OCI-LY7 (cell line): Measurements from ENCODE around the gene RNASEH1. TPM values are rescaled to one million over a fixed set of nuclear protein-coding genes. Genes with fewer than 3 reads are reported as not detected.
A peak's percentile ranks its signal among the peaks of the same experiment; 100 is the strongest.

Experiments used
- BruUV-seq: library from RNA; stranded (reverse); fragments of 400-500 nt; replicated peaks from 2 replicates; lab custom pipeline; 2021; lab: Mats Ljungman, UMichigan
- CTCF ChIA-PET: fragments of 300-600 bp; sonication (Branson Sonifier 250); formaldehyde crosslinking; loops from one replicate; lab custom pipeline; 2022; ENCODE audit warnings: antibody characterized with exemption; ENCODE audit not compliant: unreplicated experiment; lab: Charles Lee
- POLR2A ChIA-PET: fragments of 300-600 bp; sonication (Branson Sonifier 250); formaldehyde crosslinking; loops from one replicate; lab custom pipeline; 2022; ENCODE audit warnings: antibody characterized with exemption; lab: Charles Lee
- DNase-seq: peaks from one replicate; pipeline ENCODE4 v3.0.0-alpha.2; 2015; ENCODE audit warnings: low spot score
- H2AFZ ChIP-seq: fragments of 200-600 bp; sonication (generic), shearing (Covaris generic); 2 replicates; pipeline ENCODE4 v1.6.1; 2014; ENCODE audit warnings: mild to moderate bottlenecking, antibody characterized with exemption, low read length, moderate library complexity
- H3K27ac ChIP-seq: fragments of 200-600 bp; sonication (generic); 2 replicates; pipeline ENCODE4 v1.5.1; 2014; ENCODE audit warnings: mixed run types, low read depth, mild to moderate bottlenecking, moderate library complexity, low read length, inconsistent platforms; ENCODE audit not compliant: poor library complexity, severe bottlenecking
- H3K36me3 ChIP-seq: fragments of 200-600 bp; sonication (generic); 2 replicates; pipeline ENCODE4 v1.6.1; 2014; ENCODE audit warnings: mild to moderate bottlenecking, antibody characterized with exemption, low read length, moderate library complexity, mixed read lengths; ENCODE audit not compliant: insufficient read depth
- H3K4me1 ChIP-seq: fragments of 200-600 bp; sonication (generic); 2 replicates; pipeline ENCODE4 v1.5.1; 2014; ENCODE audit warnings: mild to moderate bottlenecking, low read length; ENCODE audit not compliant: insufficient read depth, poor library complexity, severe bottlenecking
- H3K4me2 ChIP-seq: fragments of 200-600 bp; sonication (generic); 2 replicates; pipeline ENCODE4 v1.6.1; 2014; ENCODE audit warnings: mild to moderate bottlenecking, low read length
- H3K4me3 ChIP-seq: fragments of 200-600 bp; sonication (generic); 2 replicates; pipeline ENCODE4 v1.5.1; 2014; ENCODE audit warnings: mild to moderate bottlenecking, low read depth, low read length; ENCODE audit not compliant: poor library complexity, severe bottlenecking
- H3K79me2 ChIP-seq: fragments of 200-600 bp; sonication (generic); 2 replicates; pipeline ENCODE4 v1.6.1; 2016; ENCODE audit warnings: low read depth, mild to moderate bottlenecking, low read length, moderate library complexity, mixed read lengths; ENCODE audit not compliant: insufficient read depth
- H3K9me2 ChIP-seq: fragments of 200-600 bp; sonication (generic); 2 replicates; pipeline ENCODE4 v1.6.1; 2016; ENCODE audit warnings: mild to moderate bottlenecking, low read length, mixed read lengths; ENCODE audit not compliant: insufficient read depth
- H3K9me3 ChIP-seq: fragments of 200-600 bp; sonication (generic); 2 replicates; pipeline ENCODE4 v1.6.1; 2014; ENCODE audit warnings: mild to moderate bottlenecking, mixed run types, low read length, mixed read lengths
- H4K20me1 ChIP-seq: fragments of 200-600 bp; sonication (generic); 2 replicates; pipeline ENCODE4 v1.6.1; 2014; ENCODE audit warnings: mild to moderate bottlenecking, antibody characterized with exemption, low read length, moderate library complexity, mixed read lengths; ENCODE audit not compliant: insufficient read depth
- EZH2phosphoT487 ChIP-seq: fragments of 200-600 bp; sonication (generic); IDR thresholded peaks from 2 replicates; pipeline ENCODE4 v1.6.1; 2018; ENCODE audit warnings: low read depth, borderline replicate concordance, mild to moderate bottlenecking, mixed run types, antibody characterized with exemption, low read length, moderate library complexity, mixed read lengths
- intact Hi-C: fragments of 100-400 bp; cut with micrococcal nuclease; formaldehyde crosslinking; loops from one replicate; pipeline ENCODE4 v1.10.0; 2022; ENCODE audit not compliant: unreplicated experiment
- total RNA-seq, 2 experiments: library from RNA; depleted of rRNA in 1 of 2; stranded (reverse); fragments of >200 nt in 1 of 2; shearing (Covaris generic) in 1 of 2; gene quantifications; 2 replicates each; pipeline ENCODE4 v1.2.3, GENCODE V29; 2014 to 2022
- TF ChIP-seq, protein P1 (sequence below): fragments of 200-600 bp; sonication (generic); conservative IDR thresholded peaks from 2 replicates; pipeline ENCODE4 v1.5.1; 2014; ENCODE audit warnings: mild to moderate bottlenecking, antibody characterized with exemption, low read length, moderate library complexity, mixed read lengths

Gene RNASEH1
- total RNA-seq, 2 experiments from 2014 or later, result 35.7 to 48.2 TPM

DNA sequence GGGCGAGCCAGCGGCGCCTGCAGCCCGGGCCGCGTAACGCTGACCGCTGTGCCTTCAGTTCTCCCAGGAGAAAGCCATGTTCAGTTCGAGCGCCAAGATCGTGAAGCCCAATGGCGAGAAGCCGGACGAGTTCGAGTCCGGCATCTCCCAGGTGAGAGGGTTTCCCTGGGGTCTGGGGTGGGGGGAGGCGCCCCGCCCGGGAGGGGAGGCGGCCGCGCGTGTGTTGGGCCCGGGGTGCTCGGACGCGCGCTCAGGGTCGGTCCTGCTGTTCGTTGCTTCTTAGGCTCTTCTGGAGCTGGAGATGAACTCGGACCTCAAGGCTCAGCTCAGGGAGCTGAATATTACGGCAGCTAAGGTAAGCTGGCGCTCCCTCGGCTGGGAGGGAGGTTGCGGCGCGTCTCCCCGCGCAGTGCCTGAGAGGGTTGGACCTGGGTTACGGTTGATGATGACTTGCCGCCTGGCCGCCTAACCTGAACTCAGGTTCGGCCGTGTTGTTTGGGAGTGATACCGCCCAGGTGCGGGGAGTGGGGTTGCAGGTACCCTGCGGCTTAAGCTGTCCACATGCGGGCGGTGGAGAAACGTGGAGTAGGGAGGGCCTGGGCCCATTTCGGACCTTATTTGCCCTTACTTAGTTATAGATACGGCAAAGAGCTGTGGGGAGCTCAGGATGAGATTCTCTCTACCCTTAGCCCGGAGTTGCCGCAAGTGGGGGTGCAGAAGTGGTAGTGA, 17.6 kb upstream of the RNASEH1 start:
- H3K79me2 ChIP-seq, result peaks cover 51% of the 10 kb centered on the region
- intact Hi-C loops, result loop anchor here (1.0 to 2.0 kb wide), 3 partner anchors 17 to 77 kb away; partner anchors contain the start of genes ADI1 and RNASEH1
- CTCF ChIA-PET, result interaction anchor here (0.5 kb wide), 1 partner anchor 13 kb away, joined by 3 read pairs; no protein-coding TSS in a partner anchor
- POLR2A ChIA-PET, result interaction anchor here (0.9 to 3.9 kb wide), 6 partner anchors 9 to 76 kb away, joined by 3 to 23 read pairs (median 4); no protein-coding TSS in a partner anchor
- H4K20me1 ChIP-seq, result peaks cover 43% of the 10 kb centered on the region
- peaks cover 54% of the 10 kb centered on the region for H3K36me3 ChIP-seq
- no peak for TF ChIP-seq EZH2phosphoT487
- TF ChIP-seq, protein P1, sequence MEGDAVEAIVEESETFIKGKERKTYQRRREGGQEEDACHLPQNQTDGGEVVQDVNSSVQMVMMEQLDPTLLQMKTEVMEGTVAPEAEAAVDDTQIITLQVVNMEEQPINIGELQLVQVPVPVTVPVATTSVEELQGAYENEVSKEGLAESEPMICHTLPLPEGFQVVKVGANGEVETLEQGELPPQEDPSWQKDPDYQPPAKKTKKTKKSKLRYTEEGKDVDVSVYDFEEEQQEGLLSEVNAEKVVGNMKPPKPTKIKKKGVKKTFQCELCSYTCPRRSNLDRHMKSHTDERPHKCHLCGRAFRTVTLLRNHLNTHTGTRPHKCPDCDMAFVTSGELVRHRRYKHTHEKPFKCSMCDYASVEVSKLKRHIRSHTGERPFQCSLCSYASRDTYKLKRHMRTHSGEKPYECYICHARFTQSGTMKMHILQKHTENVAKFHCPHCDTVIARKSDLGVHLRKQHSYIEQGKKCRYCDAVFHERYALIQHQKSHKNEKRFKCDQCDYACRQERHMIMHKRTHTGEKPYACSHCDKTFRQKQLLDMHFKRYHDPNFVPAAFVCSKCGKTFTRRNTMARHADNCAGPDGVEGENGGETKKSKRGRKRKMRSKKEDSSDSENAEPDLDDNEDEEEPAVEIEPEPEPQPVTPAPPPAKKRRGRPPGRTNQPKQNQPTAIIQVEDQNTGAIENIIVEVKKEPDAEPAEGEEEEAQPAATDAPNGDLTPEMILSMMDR, result no peak
- no TSS peak for BruUV-seq
- no peaks in the 10 kb centered on the region for H3K9me3 ChIP-seq
- no peak overlapping the region for H2AFZ ChIP-seq
- DNase-seq, result peak; percentile 42
- H3K4me2 ChIP-seq, result peak overlapping the region; percentile 71
- peak overlapping the region; percentile 66 for H3K27ac ChIP-seq
- H3K4me3 ChIP-seq, result peak overlapping the region; percentile 82
- H3K4me1 ChIP-seq, result peaks cover 49% of the 10 kb centered on the region
- no peaks in the 10 kb centered on the region for H3K9me2 ChIP-seq

DNA sequence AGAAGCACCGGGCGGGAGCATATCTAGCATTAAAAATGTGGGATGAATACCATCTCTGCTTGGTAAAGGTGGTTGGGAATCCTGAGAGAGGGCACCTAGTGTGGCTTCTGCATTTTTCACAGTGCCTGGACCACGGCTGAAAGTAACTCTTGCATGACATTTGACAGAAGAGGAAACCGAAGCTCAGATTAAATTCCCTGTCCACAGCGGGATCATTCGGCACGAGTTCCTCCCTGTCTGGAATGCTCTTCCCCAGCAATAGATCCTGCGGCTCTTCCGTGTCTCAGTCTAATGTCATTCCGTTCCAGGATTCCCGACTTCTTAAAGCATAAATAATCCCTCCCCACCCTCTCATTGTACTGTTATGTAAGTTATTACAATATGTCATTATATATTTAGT, 16.0 kb upstream of the RNASEH1 start:
- intact Hi-C loops, result loop anchor here (2.0 kb wide), 1 partner anchor 55 kb away; the partner anchor contains the start of gene ADI1

More for the DNA sequence above, 16.0 kb upstream of the RNASEH1 start:
- Histone ChIP-seq H2AFZ (no peak overlapping the region), H3K79me2 (peaks cover 41% of the 10 kb centered on the region), H3K4me2 (peak overlapping the region; percentile 66), H3K4me3 (peak overlapping the region; percentile 82), H3K27ac (no peak overlapping the region), H3K9me2 (no peaks in the 10 kb centered on the region), H3K4me1 (peaks cover 42% of the 10 kb centered on the region), H3K36me3 (peaks cover 39% of the 10 kb centered on the region), H3K9me3 (no peaks in the 10 kb centered on the region), H4K20me1 (peaks cover 29% of the 10 kb centered on the region)
- no TSS peak for BruUV-seq
- TF ChIP-seq, protein P1, result no peak
- TF ChIP-seq EZH2phosphoT487, result no peak
- POLR2A ChIA-PET, result interaction anchor here (0.6 to 3.9 kb wide), 5 partner anchors 14 to 683 kb away, joined by 3 to 23 read pairs (median 8); partner anchors contain the start of gene RNASEH1
- CTCF ChIA-PET, result no interaction called here
- DNase-seq, result no peak
